Suppressor macrophage treated with lipopolysaccharide for 1 hour (primary cell): Measurements from ENCODE around the gene FN1.

Source experiments
- DNase-seq, 3 donors: peaks; one replicate each; pipeline ENCODE4 v3.0.0-alpha.2; 2020 to 2022

FN1 gene

DNA sequence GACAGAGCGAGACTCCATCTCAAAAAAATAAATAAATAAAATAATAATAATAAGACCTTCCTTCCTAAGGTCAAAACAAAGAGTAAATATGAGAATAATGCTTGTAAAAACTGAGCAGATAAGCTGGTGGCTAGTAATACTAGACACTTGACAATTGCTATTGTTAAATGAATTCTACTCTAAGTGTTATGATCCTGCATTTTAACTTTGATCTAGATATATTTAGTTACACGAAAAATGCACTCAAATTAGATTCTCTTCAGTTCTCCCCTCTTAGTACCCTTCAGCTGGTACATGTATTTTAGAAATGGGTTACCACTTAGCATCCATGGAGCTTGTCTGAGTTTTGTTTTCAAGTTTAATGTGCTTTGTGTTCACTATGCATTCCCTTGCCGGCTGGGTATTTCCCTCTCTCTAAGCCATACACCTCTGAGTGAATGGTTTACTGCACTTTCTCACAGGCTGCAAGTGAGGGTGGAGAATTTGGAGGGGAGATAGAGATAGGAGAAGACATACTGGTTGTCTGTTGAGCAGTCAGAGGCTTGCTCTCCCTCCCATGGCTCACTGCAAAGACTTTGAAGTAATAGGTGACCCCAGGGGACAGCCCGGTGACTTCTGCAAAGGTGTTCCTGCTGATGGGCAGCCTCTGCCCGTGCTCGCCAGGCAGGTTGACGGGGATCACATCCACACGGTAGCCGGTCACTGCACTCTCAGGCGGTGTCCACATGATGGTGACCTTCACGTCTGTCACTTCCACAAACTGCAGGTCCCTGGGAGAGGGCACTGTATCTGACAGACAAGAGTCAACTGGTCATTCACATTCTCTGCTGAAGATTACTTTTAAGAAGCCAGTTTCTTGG lies 29.9 kb downstream of the FN1 start:
- no peak for DNase-seq

DNA sequence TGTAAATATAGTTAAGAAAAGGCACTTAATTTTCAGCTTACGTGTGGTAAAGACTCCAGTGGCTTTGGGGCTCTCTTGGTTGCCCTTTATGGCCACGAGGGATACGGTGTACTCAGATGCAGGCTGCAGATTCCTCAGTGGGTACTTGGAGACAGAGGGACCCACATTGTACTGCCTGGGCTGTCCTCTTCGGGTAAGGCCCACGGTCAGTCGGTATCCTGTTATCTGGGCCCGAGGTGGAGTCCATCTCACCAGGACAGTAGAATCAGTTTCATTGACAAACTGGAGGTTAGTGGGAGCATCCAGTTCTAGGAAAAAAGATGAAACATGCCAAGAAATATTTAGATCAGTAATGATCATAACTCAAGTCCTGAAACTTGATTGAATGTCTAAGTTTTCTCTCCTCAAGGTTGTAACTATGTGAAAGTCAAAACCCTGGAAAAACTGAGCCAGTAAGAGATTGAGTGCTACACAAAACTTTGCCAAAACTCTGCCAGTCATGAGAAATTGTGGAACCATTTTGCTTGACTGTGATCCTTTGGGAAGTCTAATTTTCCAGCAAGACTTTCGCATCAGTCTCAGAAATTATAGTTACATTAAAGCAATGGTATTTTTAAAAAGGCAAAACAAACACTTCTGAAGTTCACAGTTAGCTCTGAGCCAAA lies 31.4 kb downstream of the FN1 start:
- DNase-seq, result no peak

DNA sequence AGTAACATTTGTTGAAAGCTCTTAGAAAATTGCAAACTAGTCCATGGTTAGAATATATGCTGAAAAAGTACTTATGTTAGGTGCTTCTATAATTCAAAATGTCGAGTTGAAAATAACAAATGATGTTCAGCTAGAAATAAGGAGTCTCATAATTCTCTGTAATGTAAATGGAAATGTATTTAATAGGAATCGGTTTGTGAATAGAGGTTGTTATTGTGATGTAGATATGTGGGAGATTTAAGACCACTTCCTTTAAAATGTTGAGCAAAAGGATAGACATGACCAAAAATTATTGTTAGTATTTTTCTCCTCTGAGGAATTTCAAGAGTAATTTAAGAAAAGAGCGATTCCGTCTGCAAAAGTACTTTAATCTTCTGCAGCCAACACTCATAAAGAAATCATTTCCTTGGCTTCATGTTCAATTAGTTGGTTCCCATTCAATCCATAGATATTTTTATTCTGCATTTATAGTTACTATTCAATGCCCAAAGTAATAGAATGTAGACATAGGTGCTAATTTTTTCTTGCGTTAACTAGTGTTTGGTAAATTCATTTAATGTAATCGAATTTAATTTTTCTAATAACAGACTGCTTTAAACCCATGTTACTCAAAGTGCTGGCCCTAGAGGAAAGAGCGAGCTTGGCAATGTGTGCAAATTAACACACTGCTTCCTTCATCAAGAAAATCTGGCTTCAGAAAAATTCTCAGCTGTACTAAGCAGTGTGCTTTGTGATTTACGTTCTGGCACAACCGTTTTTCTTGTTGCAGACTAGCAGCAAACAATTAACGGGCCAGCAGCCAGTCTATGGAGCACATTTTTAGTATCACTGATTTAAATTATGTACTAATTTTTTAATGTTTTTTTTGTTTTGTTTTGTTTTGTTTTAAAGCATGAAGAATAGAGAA lies 32.2 kb downstream of the FN1 start:
- DNase-seq, result no peak

DNA sequence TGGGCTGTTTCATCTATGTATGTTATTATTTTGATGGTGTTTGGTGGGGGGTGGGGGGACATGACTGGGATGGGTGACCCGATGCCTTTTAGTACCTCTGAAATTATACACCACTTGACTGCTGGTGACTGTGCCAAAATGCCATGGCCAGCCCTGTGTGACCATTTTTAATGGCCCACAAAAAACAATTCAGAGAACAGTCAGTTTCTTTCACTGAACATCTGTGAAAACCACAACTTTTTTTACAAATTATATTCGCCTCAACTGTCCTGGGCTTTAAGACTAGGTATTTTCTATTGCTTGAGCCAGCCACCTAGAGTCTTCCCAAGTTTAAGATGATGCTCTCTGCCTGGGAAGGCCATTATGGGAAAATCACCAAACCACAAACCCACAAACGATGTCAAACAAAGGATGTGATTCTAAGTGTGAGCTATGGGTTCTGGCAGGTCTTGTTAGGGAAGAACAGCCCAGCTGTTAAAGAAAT lies 33.9 kb downstream of the FN1 start:
- DNase-seq, result no peak

DNA sequence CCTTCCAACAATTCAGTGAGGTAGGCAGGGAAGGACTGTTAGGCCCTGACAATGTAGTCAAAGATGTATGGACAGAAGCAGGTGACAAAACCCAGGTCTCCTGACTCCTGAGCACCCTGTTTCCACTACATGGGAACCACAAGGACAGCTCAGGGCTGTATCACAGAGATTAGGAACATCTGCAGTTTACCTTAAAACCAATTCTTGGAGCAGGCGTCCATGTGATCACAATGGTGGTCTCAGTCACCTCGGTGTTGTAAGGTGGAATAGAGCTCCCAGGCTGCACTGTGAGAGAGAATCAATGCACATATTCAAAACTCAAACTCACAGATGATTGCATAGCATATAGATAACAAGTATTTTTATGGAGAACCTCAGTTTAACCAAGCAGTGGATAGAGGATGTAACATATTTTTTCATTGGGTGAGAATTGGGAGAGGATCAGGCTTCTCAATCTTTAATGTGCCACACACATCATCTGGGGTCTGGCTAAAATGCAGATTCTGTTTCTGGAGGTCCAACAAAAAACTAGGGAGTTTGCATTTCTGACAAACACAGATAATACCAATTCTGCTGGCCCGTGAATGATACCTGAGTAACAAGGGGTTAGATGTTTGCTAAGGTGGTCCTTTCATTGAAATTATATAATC lies 36.7 kb downstream of the FN1 start:
- no peak for DNase-seq

DNA sequence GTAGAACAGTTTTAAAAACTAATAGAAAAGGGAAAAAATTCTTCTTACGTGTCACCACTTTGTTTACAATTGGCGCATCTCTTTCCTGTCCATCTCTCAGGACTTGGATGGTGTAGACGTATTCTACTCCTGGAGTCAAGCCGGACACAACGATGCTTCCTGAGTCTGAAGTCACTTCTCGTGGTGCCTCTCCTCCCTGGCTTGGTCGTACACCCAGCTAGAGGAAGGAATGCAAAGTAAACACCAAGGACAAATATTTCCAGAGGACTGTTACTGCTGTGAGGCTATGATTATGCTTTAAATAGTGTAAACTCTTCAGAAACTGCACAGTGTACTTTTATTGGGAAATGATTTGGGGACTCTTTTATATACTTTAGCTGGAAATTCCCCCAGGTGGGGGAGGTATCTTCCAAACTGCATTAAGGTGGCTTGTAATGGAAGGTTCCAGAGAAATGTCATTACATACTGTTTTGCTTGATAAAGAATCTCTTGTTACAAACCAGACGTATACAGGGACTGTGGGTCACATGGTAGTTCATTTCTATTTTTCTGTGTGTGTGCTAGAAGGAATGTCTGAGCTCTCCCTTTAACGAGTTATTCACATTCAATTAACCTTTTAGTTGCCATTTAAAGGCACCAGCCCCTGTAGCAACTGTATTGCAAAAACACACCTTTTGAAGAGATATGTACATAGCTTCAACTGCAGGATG lies 38.1 kb downstream of the FN1 start:
- no peak for DNase-seq

DNA sequence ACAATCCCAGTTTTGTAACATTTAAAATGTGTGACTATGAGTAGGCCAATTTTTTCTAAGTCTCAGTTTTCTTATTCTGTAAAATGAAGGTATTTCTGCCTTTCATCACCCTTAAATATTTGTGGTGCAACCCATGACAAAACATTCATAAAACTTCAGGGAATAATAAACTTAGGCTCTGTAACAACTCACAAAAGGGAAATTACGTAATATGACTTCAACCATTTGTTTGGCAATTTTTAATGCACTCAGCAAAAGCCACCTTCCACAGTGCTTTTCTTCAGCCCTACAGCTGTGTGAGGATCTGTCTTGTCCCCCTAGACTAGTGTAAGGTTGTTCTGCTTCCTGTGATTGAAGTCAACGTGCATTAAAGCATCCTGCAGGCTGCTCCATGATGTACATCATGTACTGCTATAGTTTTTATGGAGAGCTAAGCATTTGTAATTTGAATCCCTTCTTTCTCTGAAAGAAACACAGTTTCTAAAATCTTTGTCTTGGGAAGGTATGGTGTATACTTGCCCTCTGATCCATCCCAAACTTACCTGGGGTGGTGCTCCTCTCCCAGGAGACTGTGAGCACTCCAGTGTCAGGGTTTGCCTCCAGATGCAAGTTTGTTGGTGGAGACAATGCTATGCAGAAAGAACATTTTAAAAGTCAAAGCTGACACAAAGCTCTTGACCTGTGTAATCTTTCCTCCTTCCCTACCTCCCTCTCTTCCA lies 39.1 kb downstream of the FN1 start:
- DNase-seq, result peak; percentile 30 to 72 (median 66)

DNA sequence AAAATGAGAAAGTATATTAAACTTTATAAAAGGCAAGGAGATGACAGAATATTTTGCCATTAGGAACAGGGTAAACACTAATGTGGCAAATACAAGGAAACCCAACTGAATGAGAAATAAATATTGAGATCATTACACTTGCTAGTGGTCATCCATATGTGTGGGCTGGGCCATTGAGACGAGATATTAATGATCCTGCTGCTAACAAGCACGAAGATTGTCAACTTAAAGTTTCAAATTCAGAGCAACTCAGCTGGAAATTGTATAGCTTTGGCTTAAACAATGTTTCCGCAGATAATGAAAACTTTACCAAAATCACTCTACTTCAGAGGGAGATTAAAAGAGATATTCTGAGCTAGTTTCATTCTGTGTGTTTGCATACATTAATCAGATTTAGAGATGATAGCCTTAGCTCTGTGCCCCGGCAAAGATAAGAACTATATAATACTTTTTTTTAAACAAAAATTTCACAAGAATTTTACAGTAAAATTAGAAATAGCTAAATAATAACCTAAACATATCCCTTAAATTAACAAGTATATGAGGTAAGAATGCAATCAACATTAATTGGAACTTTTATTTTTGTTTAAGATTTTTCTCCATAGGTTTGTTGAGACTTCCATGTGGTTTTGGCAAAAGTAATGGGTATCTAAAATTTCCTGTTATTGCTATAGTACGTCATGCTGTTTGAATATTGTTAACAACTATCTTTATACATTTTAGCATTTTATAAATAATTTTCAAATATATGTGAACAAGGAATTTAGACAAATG lies 40.0 kb downstream of the FN1 start:
- no peak for DNase-seq

DNA sequence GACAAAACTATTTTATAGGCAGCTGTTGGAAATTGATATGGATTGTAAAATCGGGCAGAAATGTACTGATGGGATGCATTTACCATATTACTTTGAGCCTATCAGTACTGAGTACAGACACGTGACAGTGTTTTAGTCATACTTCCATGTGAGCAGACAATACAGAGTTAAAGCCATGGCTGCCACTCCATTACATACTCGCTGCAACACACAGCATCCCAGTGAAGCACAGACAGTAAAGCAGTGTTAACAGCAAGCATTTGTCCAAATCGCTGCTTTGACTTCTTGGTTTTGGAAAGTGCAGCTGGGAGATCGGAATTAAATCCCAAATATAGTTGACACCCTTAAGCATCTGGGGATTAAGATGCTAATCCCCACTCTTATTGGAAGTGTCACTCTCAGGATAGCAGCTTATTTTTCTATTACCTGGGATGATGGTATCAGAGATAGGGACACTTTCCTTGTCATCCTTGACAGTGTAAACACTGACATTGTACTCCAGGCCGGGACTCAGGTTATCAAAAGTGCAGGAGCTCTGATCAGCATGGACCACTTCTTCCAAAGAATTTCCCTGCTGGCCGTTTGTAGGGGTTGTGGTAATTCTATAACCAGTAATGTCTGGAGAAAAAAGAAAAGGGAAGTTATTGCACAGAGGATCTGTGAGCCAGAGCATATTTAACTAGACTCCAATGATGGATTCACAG lies 41.6 kb downstream of the FN1 start:
- no peak for DNase-seq

DNA sequence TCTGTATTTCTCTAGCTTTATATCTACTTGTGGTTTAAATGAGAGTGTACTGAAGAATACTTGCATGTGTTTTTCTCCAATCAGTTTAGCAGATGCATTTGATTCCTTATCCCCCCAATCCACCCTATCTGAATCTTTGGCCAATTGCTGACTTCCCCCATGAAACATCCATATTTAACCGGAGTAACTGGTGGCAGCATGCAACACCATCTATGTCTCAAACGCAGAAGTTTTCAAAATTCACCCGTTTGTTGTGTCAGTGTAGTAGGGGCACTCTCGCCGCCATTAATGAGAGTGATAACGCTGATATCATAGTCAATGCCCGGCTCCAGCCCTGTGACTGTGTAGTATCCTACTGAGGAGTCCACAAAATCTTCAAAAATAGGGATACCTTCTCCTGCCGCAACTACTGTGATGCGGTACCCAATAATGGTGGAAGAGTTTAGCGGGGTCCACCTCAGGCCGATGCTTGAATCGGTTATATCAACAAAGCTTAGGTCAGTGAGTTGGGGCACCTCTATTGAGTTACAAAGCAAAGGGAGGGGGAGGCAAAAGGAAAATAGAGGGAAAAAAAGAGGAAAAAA lies 43.1 kb downstream of the FN1 start:
- no peak for DNase-seq

DNA sequence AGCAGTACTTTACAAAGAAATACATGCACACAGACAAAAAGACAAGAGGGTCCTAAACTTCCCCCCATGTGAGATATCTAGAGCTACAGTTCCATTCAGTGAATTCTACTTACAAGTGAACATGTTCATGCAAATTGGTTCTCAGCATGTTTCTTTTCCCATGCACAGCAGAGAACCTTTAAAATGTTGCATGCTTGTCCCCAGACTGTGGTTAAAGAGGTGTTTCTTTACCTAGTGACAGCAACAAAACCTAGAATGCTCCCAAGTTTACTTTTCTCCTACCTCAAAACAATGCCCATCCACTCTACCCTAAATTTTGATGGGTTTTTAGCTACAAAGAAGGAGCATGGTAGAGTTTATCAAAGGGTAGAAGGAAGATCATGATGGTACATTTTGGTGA lies 43.7 kb downstream of the FN1 start:
- DNase-seq, result no peak

DNA sequence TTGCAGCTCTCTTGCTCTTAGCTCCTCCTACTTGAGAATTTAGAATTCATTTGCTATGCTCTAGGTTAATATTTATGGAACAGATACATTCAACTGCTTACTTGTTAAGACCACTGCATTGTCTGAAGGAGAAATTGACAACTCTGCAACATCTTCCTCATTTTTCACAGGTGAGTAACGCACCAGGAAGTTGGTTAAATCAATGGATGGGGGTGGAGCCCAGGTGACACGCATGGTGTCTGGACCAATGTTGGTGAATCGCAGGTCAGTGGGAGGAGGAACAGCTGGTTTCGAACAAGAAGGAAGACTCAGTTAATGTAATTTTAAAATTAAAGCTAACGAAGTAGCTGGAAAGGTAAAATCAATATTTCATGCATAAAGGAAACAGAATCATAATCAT lies 44.3 kb downstream of the FN1 start:
- no peak for DNase-seq

DNA sequence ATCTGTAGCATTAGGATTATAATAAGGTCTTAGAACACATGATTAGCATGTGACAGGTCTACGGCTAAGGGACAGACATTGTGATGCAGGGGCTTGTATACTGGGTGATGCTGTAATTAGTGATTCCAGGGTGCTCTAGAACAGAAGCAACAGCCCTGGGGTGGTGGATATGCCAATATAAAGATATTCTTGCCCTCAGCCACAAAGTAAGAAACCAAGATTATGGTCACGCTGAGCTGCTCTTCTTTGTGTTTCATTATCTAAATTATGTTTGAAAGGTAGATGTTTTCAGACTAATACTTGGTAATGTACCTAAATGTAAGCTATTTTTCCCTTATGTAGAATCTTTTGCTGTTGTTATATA lies 45.3 kb downstream of the FN1 start:
- DNase-seq, result no peak

DNA sequence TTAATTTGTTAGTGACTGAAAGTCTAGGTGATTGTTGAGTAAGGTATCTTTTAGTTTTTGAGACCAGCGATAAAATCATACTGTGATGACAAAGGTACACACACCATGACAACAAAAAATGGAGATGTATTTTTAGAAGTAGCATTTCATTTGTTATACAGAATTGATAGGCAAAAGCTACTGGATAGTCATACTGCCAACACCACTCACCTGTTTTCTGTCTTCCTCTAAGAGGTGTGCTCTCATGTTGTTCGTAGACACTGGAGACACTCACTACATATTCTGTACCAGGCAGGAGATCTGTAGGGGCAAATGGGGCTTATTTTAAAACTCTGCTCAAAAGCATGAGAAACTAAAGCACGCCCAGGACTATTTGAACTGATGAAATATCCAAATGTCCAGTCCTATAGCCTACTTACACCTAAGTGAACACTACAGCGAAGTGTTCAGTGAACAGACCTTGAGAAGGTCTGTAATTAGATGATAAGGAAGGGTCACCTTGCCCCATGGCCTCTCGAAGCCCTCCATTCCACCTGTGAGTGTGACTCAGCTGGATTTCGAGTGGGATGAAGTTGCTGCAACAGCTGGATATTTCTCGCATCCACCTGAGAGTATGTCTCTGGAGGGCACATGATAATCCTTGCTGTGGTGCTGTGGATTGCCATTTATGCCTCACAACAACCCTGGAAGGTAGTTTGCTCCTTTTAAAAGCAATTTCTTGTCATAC lies 47.7 kb downstream of the FN1 start:
- no peak for DNase-seq

DNA sequence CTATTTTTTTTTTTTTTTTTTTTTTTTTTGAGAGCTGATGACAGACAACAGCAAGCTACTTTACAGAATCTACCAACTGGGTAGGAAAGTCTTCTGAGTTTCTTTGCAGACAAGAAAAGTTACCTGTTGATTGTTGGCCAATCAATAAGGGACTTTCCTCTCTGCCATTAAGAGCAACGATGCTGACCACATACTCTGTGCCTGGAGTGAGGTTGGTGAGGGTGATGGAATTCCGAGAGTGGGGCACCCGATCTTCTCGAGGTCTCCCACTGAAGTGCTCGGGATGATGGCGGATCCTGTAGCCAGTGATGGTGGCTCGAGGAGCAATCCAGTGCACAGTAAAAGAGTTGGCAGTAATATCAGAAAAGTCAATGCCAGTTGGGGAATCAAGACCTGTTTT lies 49.3 kb downstream of the FN1 start:
- no peak for DNase-seq

DNA sequence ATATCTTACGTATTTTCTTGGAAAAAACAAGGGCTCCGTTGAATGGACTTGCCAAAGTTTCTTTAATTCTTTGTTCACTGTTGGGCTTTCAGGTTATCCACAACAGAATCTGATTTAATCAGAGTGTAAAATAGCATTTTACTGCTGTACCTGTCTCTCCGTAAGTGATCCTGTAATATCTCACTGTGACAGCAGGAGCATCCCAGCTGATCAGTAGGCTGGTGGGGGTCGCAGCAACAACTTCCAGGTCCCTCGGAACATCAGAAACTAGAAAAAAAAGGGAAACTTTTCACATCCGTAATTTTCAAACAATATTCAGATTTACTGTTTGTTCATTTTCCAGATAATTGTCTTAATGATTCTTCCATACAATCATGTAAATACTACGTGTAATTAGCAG lies 51.2 kb downstream of the FN1 start:
- no peak for DNase-seq

DNA sequence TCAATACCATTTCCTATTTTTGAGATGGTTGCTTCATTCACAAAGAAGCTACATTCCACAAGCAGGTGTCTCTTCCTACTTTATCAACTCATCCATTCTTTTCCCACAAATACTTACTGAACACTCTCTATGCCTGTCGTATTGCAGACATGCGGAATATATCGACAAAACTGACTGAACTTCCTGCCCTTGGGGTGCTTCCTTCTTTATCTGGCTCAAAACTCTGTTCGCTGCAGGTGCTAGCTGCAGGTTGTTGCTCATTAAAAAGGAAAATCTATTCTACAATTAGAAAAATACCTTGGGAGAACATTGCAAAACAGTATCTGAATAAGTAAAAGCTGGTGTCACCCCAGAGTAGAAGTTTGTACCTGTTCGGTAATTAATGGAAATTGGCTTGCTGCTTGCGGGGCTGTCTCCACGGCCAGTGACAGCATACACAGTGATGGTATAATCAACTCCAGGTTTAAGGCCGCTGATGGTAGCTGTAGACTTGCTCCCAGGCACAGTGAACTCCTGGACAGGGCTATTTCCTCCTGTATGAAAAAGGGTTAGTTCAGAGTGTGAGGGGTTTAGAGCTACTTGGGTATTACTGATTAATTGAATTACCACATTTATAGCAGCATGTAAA lies 52.1 kb downstream of the FN1 start:
- DNase-seq, result no peak

DNA sequence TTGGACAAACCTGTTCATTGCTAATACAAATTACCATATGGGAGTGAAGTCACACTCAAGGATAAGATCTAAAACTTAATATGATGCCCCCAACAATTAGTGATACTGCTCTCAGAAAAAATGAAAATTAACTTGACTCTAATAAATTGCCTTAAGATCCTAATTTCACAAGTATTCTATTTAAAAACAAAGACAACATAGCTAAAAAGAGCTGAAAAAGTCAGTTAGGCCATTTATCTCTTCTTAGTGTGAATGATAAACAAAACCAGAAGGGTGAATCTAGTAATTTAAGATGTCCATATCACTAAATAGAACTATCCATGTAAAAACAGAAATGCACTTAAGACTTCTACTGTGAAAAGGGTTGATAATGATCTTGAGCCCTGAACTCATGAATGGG lies 53.4 kb downstream of the FN1 start:
- no peak for DNase-seq
